ENCODE measurements around the gene RPP40. TPM values are rescaled to one million over a fixed set of nuclear protein-coding genes. Genes with fewer than 3 reads are reported as not detected.

The RPP40 gene
- total RNA-seq, 1 donor from 2014 or later, result 23.2 TPM

DNA sequence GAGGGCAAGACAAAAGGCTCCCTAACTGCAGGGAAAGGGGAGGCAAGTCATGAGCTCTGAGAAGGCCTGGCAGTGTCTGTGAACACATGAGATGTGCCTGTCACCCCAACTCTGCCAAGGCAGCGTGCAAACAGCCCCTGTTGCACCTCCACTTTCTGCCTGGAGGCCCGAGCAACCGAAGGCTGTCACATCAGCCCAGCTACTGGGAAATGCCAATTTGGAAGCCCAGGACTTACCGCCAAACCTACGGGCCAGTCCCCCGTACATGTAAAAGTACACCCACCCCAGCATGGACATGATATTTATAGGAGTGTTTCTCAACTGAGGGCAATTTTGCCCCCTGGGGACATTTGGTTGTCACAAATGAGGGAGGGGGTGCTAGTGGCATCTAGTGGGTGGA, 27.3 kb upstream of the RPP40 start:
- TF ChIP-seq CTCF (IDR thresholded peaks at IDR 0.05) (no peak), EZH2 (IDR thresholded peaks at IDR 0.05) (no peak), EZH2phosphoT487 (IDR thresholded peaks at IDR 0.05) (no peak)
- H3K9ac ChIP-seq, result no peak overlapping the region
- no peak overlapping the region for H3K27ac ChIP-seq
- H4K20me1 ChIP-seq (ENCODE audit: low read depth), result no peaks in the 10 kb centered on the region
- H3K4me1 ChIP-seq, result peaks cover 15% of the 10 kb centered on the region
- peaks cover 26% of the 10 kb centered on the region for H3K4me1 Mint-ChIP-seq
- H3F3A ChIP-seq (ENCODE audit: low read depth), result peaks cover 16% of the 10 kb centered on the region
- H3K4me2 ChIP-seq, result no peak overlapping the region
- H3K9me3 Mint-ChIP-seq, result no peaks in the 10 kb centered on the region
- H3K79me2 ChIP-seq (ENCODE audit: low read depth), result no peaks in the 10 kb centered on the region
- no peak overlapping the region for H3K4me3 ChIP-seq
- H3K4me3 Mint-ChIP-seq, result no peak overlapping the region
- H3K27me3 Mint-ChIP-seq (ENCODE audit: insufficient read depth, low read depth), result peaks cover 2% of the 10 kb centered on the region
- H3K27me3 ChIP-seq, result no peaks in the 10 kb centered on the region
- no peaks in the 10 kb centered on the region for H3K36me3 Mint-ChIP-seq
- no peak overlapping the region for H3K27ac Mint-ChIP-seq
- no peak overlapping the region for H2AFZ ChIP-seq (replicated peaks)
- no peaks in the 10 kb centered on the region for H3K36me3 ChIP-seq
- no peaks in the 10 kb centered on the region for H3K9me3 ChIP-seq (ENCODE audit: low read depth)
- no peak for DNase-seq (ENCODE audit: low spot score)

GRCh38 chr6:5030596-5031136, 26.8 kb upstream of the RPP40 start:
- Mint-ChIP-seq H3K27ac (no peak overlapping the region), H3K36me3 (no peaks in the 10 kb centered on the region)

DNA sequence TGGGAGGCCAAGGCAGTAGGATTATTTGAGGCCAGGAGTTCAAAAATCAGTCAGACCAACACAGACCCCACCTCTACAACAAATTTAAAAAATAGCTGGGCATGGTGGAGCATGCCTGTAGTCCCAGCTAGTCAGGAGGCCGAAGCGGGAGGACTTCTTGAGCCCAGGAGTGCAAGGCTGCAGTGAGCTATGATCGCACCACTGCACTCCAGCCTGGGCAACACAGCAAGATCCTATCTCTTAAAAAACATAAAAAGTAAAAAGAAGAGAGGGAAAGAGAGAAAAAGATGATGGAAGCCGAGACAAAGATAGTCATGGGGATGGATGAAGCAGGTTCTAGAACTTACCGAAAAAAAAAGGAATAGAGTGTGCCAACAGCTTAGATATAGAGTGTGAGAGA, 25.8 kb upstream of the RPP40 start:
- peaks cover 32% of the 10 kb centered on the region for H3K4me1 Mint-ChIP-seq
- no peak for TF ChIP-seq CTCF (IDR thresholded peaks at IDR 0.05)
- TF ChIP-seq EZH2phosphoT487 (IDR thresholded peaks at IDR 0.05), result no peak
- TF ChIP-seq EZH2 (IDR thresholded peaks at IDR 0.05), result no peak
- H4K20me1 ChIP-seq (ENCODE audit: low read depth), result no peaks in the 10 kb centered on the region
- H3K27ac ChIP-seq, result no peak overlapping the region
- no peak overlapping the region for H3K4me3 ChIP-seq
- no peaks in the 10 kb centered on the region for H3K36me3 Mint-ChIP-seq
- H3F3A ChIP-seq (ENCODE audit: low read depth), result peaks cover 25% of the 10 kb centered on the region
- no peak overlapping the region for H2AFZ ChIP-seq (replicated peaks)
- no peak for DNase-seq (ENCODE audit: low spot score)
- no peaks in the 10 kb centered on the region for H3K36me3 ChIP-seq
- no peaks in the 10 kb centered on the region for H3K9me3 ChIP-seq (ENCODE audit: low read depth)
- H3K79me2 ChIP-seq (ENCODE audit: low read depth), result no peaks in the 10 kb centered on the region
- H3K9me3 Mint-ChIP-seq, result no peaks in the 10 kb centered on the region
- no peak overlapping the region for H3K9ac ChIP-seq
- peaks cover under 1% of the 10 kb centered on the region for H3K27me3 Mint-ChIP-seq (ENCODE audit: insufficient read depth, low read depth)
- no peaks in the 10 kb centered on the region for H3K27me3 ChIP-seq
- no peak overlapping the region for H3K4me2 ChIP-seq
- H3K4me1 ChIP-seq, result peaks cover 20% of the 10 kb centered on the region
- no peak overlapping the region for H3K27ac Mint-ChIP-seq
- peak overlapping the region; percentile 14 for H3K4me3 Mint-ChIP-seq

More at GRCh38 chr6:5030596-5031136, 26.8 kb upstream of the RPP40 start:
- peak; percentile 88 for DNase-seq (ENCODE audit: low spot score)
- H3K4me2 ChIP-seq, result no peak overlapping the region
- H3K4me3 ChIP-seq, result no peak overlapping the region
- no peaks in the 10 kb centered on the region for H3K9me3 ChIP-seq (ENCODE audit: low read depth)
- no peak overlapping the region for H3K27ac ChIP-seq
- no peaks in the 10 kb centered on the region for H3K79me2 ChIP-seq (ENCODE audit: low read depth)
- H4K20me1 ChIP-seq (ENCODE audit: low read depth), result no peaks in the 10 kb centered on the region
- H3K36me3 ChIP-seq, result no peaks in the 10 kb centered on the region
- H3K9ac ChIP-seq, result no peak overlapping the region
- TF ChIP-seq EZH2phosphoT487 (IDR thresholded peaks at IDR 0.05) (no peak), CTCF (IDR thresholded peaks at IDR 0.05) (peak; percentile 87)
- no peaks in the 10 kb centered on the region for H3K27me3 ChIP-seq
- H3F3A ChIP-seq (ENCODE audit: low read depth), result peaks cover 16% of the 10 kb centered on the region
- Mint-ChIP-seq H3K4me3 (no peak overlapping the region), H3K27me3 (ENCODE audit: insufficient read depth, low read depth) (peaks cover 2% of the 10 kb centered on the region), H3K9me3 (no peaks in the 10 kb centered on the region), H3K4me1 (peaks cover 27% of the 10 kb centered on the region)
- peaks cover 14% of the 10 kb centered on the region for H3K4me1 ChIP-seq
- no peak overlapping the region for H2AFZ ChIP-seq (replicated peaks)

All from neural progenitor cell (in vitro differentiated cells).